Endothelial cell of umbilical vein (primary cell): ENCODE measurements around the gene CMSS1. TPM values are rescaled to one million over a fixed set of nuclear protein-coding genes. Genes with fewer than 3 reads are reported as not detected.

Experiments used
- BruUV-seq: library from RNA; stranded (reverse); fragments of 400-500 nt; replicated peaks from 2 replicates; lab custom pipeline; 2021; lab: Mats Ljungman, UMichigan
- CTCF ChIA-PET: fragments of 300-600, 350-600 bp; sonication (Branson Sonifier 250); formaldehyde crosslinking; loops from one replicate; lab custom pipeline; 2021; ENCODE audit warnings: antibody characterized with exemption, inconsistent platforms; lab: Charles Lee
- POLR2A ChIA-PET: fragments of 300-600, 350-600 bp; sonication (Branson Sonifier 250); formaldehyde crosslinking; loops from one replicate; lab custom pipeline; 2021; ENCODE audit warnings: antibody characterized with exemption, inconsistent platforms; lab: Charles Lee
- DNase-seq: peaks from one replicate; pipeline ENCODE4 v3.0.0-alpha.2; 2011; ENCODE audit warnings: low read depth, low spot score
- FAIRE-seq: peaks from 2 replicates; lab custom pipeline; 2011; peaks lifted over from hg19 to GRCh38; lab: Jason Lieb, UNC
- H2AFZ ChIP-seq: 2 replicates; pipeline ENCODE4 v1.6.0; 2012; ENCODE audit warnings: low read depth, low read length, control low read depth, inconsistent platforms
- H3K27ac ChIP-seq: 2 replicates; pipeline ENCODE4 v1.5.1; 2011; ENCODE audit warnings: low read depth, mild to moderate bottlenecking, control low read depth, low read length, moderate library complexity; ENCODE audit not compliant: insufficient read depth
- H3K27me3 ChIP-seq, 2 experiments: 2 replicates each; pipeline versions ENCODE4 v1.6.0 to v1.6.1; 2011; ENCODE audit warnings: low read length in 2 of 2, mixed read lengths in 1 of 2; ENCODE audit not compliant: control insufficient read depth in 2 of 2, insufficient read depth in 2 of 2
- H3K36me3 ChIP-seq, 2 experiments: 2 replicates in 1 of 2; 3 replicates in 1 of 2; pipeline ENCODE4 v1.5.1; 2011; ENCODE audit warnings: low read length in 2 of 2, mild to moderate bottlenecking in 1 of 2, moderate library complexity in 1 of 2; ENCODE audit not compliant: control insufficient read depth in 2 of 2, insufficient read depth in 2 of 2; ENCODE audit errors: extremely low read depth in 1 of 2
- H3K4me1 ChIP-seq: 3 replicates; pipeline ENCODE4 v1.5.1; 2011; ENCODE audit warnings: mild to moderate bottlenecking, low read length; ENCODE audit not compliant: control insufficient read depth, insufficient read depth; ENCODE audit errors: extremely low read depth
- H3K4me2 ChIP-seq: 2 replicates; pipeline ENCODE4 v1.6.1; 2011; ENCODE audit warnings: low read length, control low read depth, mixed read lengths; ENCODE audit not compliant: insufficient read depth
- H3K4me3 ChIP-seq, 3 experiments: fragments of 200-600 bp in 1 of 3; sonication (generic), shearing (Covaris generic) in 1 of 3; replicated peaks in 1 of 3; 2 replicates each; pipeline ENCODE4 v1.5.1; 2011 to 2016; ENCODE audit warnings: control low read depth in 3 of 3, low read length in 3 of 3, mild to moderate bottlenecking in 2 of 3, inconsistent platforms in 1 of 3, low read depth in 1 of 3, moderate library complexity in 1 of 3; ENCODE audit not compliant: insufficient read depth in 1 of 3
- H3K79me2 ChIP-seq: 2 replicates; pipeline ENCODE4 v1.6.0; 2012; ENCODE audit warnings: low read length, inconsistent platforms; ENCODE audit not compliant: control insufficient read depth, insufficient read depth
- H3K9ac ChIP-seq: replicated peaks from 2 replicates; pipeline ENCODE3; 2011; ENCODE audit warnings: low read length, control low read depth; ENCODE audit not compliant: insufficient read depth; ENCODE audit errors: extremely low read depth
- H3K9me1 ChIP-seq: replicated peaks from 3 replicates; pipeline ENCODE4 v1.6.0; 2011; ENCODE audit warnings: mild to moderate bottlenecking, low read length; ENCODE audit not compliant: control insufficient read depth, insufficient read depth; ENCODE audit errors: extremely low read depth
- H3K9me3 ChIP-seq: replicated peaks from 2 replicates; pipeline ENCODE4 v1.5.1; 2012; ENCODE audit warnings: low read length, inconsistent platforms; ENCODE audit not compliant: control insufficient read depth, insufficient read depth
- H4K20me1 ChIP-seq: replicated peaks from 2 replicates; pipeline ENCODE3; 2011; ENCODE audit warnings: mild to moderate bottlenecking, low read length; ENCODE audit not compliant: control insufficient read depth, insufficient read depth; ENCODE audit errors: extremely low read depth
- CTCF ChIP-seq, 2 donors: IDR thresholded peaks; 1 replicate in 1 of 2; 2 replicates in 1 of 2; pipeline ENCODE4 v1.5.1; 2011; ENCODE audit warnings: low read length in 2 of 2, mild to moderate bottlenecking in 2 of 2, moderate library complexity in 2 of 2, control low read depth in 1 of 2, inconsistent platforms in 1 of 2, low read depth in 1 of 2; ENCODE audit not compliant: insufficient read depth in 1 of 2; ENCODE audit errors: extremely low read depth in 1 of 2
- EZH2 ChIP-seq: IDR thresholded peaks from 2 replicates; pipeline ENCODE4 v1.6.1; 2012; ENCODE audit warnings: borderline replicate concordance, low read depth, mild to moderate bottlenecking, moderate library complexity, low read length, inconsistent platforms; ENCODE audit not compliant: severe bottlenecking
- FOS ChIP-seq: IDR thresholded peaks from 2 replicates; pipeline ENCODE4 v1.6.1; 2011; ENCODE audit warnings: mild to moderate bottlenecking, low read length, moderate library complexity, borderline replicate concordance; ENCODE audit not compliant: insufficient read depth
- GATA2 ChIP-seq: IDR thresholded peaks from 2 replicates; pipeline ENCODE4 v1.7.0; 2011; ENCODE audit warnings: low read depth, mild to moderate bottlenecking, moderate library complexity, mixed read lengths, low read length; ENCODE audit not compliant: insufficient read length, insufficient read depth
- JUN ChIP-seq: IDR thresholded peaks from 2 replicates; pipeline ENCODE4 v1.6.1; 2011; ENCODE audit warnings: borderline replicate concordance, low read depth; ENCODE audit not compliant: insufficient read length, insufficient read depth
- MAX ChIP-seq: IDR thresholded peaks from 2 replicates; pipeline ENCODE4 v1.6.1; 2011; ENCODE audit not compliant: insufficient read depth, insufficient read length
- MYC ChIP-seq: IDR thresholded peaks from one replicate; pipeline ENCODE4 v1.6.1; 2011; ENCODE audit warnings: mild to moderate bottlenecking, low read depth, low read length
- POLR2A ChIP-seq: IDR thresholded peaks from 2 replicates; pipeline ENCODE4 v1.6.1; 2012; ENCODE audit warnings: low read depth, mild to moderate bottlenecking, control low read depth, low read length
- POLR2AphosphoS5 ChIP-seq: IDR thresholded peaks from 2 replicates; pipeline ENCODE4 v1.6.1; 2012; ENCODE audit warnings: low read depth, mild to moderate bottlenecking, control low read depth, low read length, moderate library complexity; ENCODE audit not compliant: insufficient read depth
- dilution Hi-C: fragments of 300-500 bp; cut with MboI; formaldehyde crosslinking; loops from one replicate; pipeline ENCODE4 v1.15.0; 2019; ENCODE audit warnings: low sequenced_read_pairs; ENCODE audit not compliant: extremely low pct_ligation_motif_present
- intact Hi-C: fragments of 100-400 bp; cut with micrococcal nuclease; formaldehyde crosslinking; loops from one replicate; pipeline ENCODE4 v1.10.0; 2022
- polyA plus RNA-seq, 4 experiments: library from polyadenylated mRNA; depleted of rRNA in 3 of 4; stranded (reverse) in 3 of 4; unstranded in 1 of 4; fragments of >200 nt; gene quantifications; 2 replicates each; pipeline versions ENCODE4 v1.2.1 to v1.2.3, GENCODE V29; 2011 to 2012; ENCODE audit warnings: missing spikeins in 1 of 4
- total RNA-seq: library from RNA; stranded (reverse); gene quantifications from 2 replicates; pipeline ENCODE4 v1.2.3, GENCODE V29; 2021

The CMSS1 gene
- total and polyA plus RNA-seq, 2 donors (not counting 3 experiments of a cell fraction or from before 2014, with no cell fraction given): 9.7 to 60.6 TPM

DNA sequence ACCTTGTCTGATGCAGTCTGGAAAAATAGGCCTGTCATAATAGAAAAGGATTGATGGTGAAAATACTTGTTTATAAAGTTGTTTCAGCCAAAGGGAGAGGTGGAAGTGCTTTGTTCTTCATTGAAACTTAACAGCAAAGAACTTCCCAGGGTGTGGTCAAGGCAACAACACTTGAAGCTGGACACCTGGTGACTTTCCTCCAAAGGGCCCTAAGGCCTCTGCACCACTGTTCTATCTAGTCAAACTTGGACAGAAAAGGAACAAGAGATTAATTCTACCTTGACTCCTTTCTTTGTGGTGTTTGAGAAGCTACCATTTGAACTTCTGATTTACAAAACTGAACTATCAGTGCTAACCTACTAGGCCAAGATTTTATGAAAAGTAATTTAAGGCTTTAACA is 102.0 kb downstream of the CMSS1 start:
- Histone ChIP-seq H3K79me2 (peaks cover 7% of the 10 kb centered on the region), H3K9me1 (no peaks in the 10 kb centered on the region), H3K36me3 (no peaks in the 10 kb centered on the region), H3K27ac (peak overlapping the region; percentile 55), H3K4me3 (no peak overlapping the region), H4K20me1 (no peaks in the 10 kb centered on the region), H3K9ac (no peak overlapping the region), H2AFZ (no peak overlapping the region), H3K4me2 (no peak overlapping the region), H3K9me3 (no peaks in the 10 kb centered on the region), H3K27me3 (no peaks in the 10 kb centered on the region), H3K4me1 (peaks cover 35% of the 10 kb centered on the region)
- ChIA-PET CTCF (interaction anchor here (1.2 to 3.1 kb wide), 6 partner anchors 10 to 334 kb away, joined by 3 to 12 read pairs (median 5); no protein-coding TSS in a partner anchor), POLR2A (interaction anchor here (0.6 to 1.7 kb wide), 2 partner anchors 25 to 122 kb away, joined by 3 to 5 read pairs; no protein-coding TSS in a partner anchor)
- no TSS peak for BruUV-seq
- intact Hi-C loops: loop anchor here (1.0 to 2.0 kb wide), 2 partner anchors 43 to 122 kb away; no protein-coding TSS in a partner anchor
- dilution Hi-C loops: no loop called here
- FAIRE-seq (no peak), DNase-seq (peak; percentile 28)
- no peak for TF ChIP-seq CTCF (IDR thresholded peaks at IDR 0.05; ENCODE audit: extremely low read depth in 1 of 2, insufficient read depth in 1 of 2, low read depth in 1 of 2, low read length in 2 of 2)
- TF ChIP-seq EZH2: no peak
- TF ChIP-seq GATA2: no peak
- TF ChIP-seq POLR2A: no peak
- TF ChIP-seq JUN: no peak
- no peak for TF ChIP-seq MYC
- no peak for TF ChIP-seq POLR2AphosphoS5
- TF ChIP-seq MAX: no peak
- no peak for TF ChIP-seq FOS
